HCT116 (cell line): ENCODE measurements around the gene HPS1. TPM values are rescaled to one million over a fixed set of nuclear protein-coding genes. Genes with fewer than 3 reads are reported as not detected.

ENCODE experiments used
- ATAC-seq: fragments of 200-7000 bp; cut with Tn5 transposase; 2 replicates; pipeline ENCODE4 v1.9.1; 2020; ENCODE audit warnings: mild to moderate bottlenecking, moderate library complexity
- BruUV-seq: library from RNA; stranded (reverse); fragments of 400-500 nt; replicated peaks from 2 replicates; lab custom pipeline; 2021; lab: Mats Ljungman, UMichigan
- CTCF ChIA-PET: fragments of 300-600 bp; sonication (Branson Sonifier 250); formaldehyde crosslinking; loops from one replicate; lab custom pipeline; 2021; ENCODE audit warnings: antibody characterized with exemption; lab: Charles Lee
- POLR2A ChIA-PET: fragments of 300-600, 350-600 bp; sonication (Branson Sonifier 250); formaldehyde crosslinking; loops from one replicate; lab custom pipeline; 2021; ENCODE audit warnings: antibody characterized with exemption; lab: Charles Lee
- RAD21 ChIA-PET, 2 experiments: fragments of 300-600 bp; sonication (Branson Sonifier 250); formaldehyde crosslinking; loops; one replicate each; lab custom pipeline; 2023; ENCODE audit warnings: low total read pairs in 2 of 2; ENCODE audit not compliant: uncharacterized antibody in 2 of 2, unreplicated experiment in 2 of 2, low non-redundant PET in 1 of 2; lab: Charles Lee
- DNase-seq: peaks from one replicate; pipeline ENCODE4 v3.0.0-alpha.2; 2010; ENCODE audit warnings: low read depth, low spot score
- H2AFZ ChIP-seq: fragments of 200-600 bp; shearing (Covaris generic), sonication (generic); 2 replicates; pipeline ENCODE4 v1.6.1; 2017; ENCODE audit warnings: low read depth, mixed run types, mixed read lengths, antibody characterized with exemption, low read length; ENCODE audit not compliant: poor library complexity, severe bottlenecking
- H3K27ac ChIP-seq: 2 replicates; pipeline ENCODE4 v1.5.1; 2012; ENCODE audit warnings: low read depth, low read length
- H3K27me3 ChIP-seq: fragments of 200-600 bp; sonication (generic); 2 replicates; pipeline ENCODE4 v1.6.1; 2016; ENCODE audit warnings: mixed run types, low read length, mixed read lengths; ENCODE audit not compliant: insufficient read depth
- H3K36me3 ChIP-seq, 2 experiments: fragments of 200-500 bp in 1 of 2; fragments of 200-600 bp in 1 of 2; sonication (Bioruptor generic) in 1 of 2; sonication (generic) in 1 of 2; 2 replicates each; pipeline versions ENCODE4 v1.5.1 to v1.6.1; 2014 to 2016; ENCODE audit warnings: low read length in 2 of 2, inconsistent platforms in 1 of 2, mixed read lengths in 1 of 2, mixed run types in 1 of 2; ENCODE audit not compliant: insufficient read depth in 2 of 2, control insufficient read depth in 1 of 2
- H3K4me1 ChIP-seq, 2 experiments: fragments of 200-600 bp in 1 of 2; sonication (generic) in 1 of 2; 2 replicates each; pipeline versions ENCODE4 v1.5.1 to v1.6.1; 2012 to 2017; ENCODE audit warnings: low read length in 2 of 2, inconsistent platforms in 1 of 2, mild to moderate bottlenecking in 1 of 2, mixed read lengths in 1 of 2, mixed run types in 1 of 2, moderate library complexity in 1 of 2; ENCODE audit not compliant: insufficient read depth in 2 of 2, control insufficient read depth in 1 of 2
- H3K4me2 ChIP-seq: fragments of 200-600 bp; sonication (generic); 2 replicates; pipeline ENCODE4 v1.6.1; 2017; ENCODE audit warnings: mixed run types, low read length, mixed read lengths
- H3K4me3 ChIP-seq, 2 experiments: fragments of 200-600 bp in 1 of 2; sonication (generic) in 1 of 2; replicated peaks in 1 of 2; 2 replicates each; pipeline ENCODE4 v1.5.1; 2011 to 2016; ENCODE audit warnings: low read length in 2 of 2, control low read depth in 1 of 2, low read depth in 1 of 2, mild to moderate bottlenecking in 1 of 2, mixed read lengths in 1 of 2, mixed run types in 1 of 2
- H3K79me2 ChIP-seq: fragments of 200-600 bp; sonication (generic); 2 replicates; pipeline ENCODE4 v1.6.1; 2017; ENCODE audit warnings: mild to moderate bottlenecking, mixed run types, low read length, moderate library complexity, mixed read lengths; ENCODE audit not compliant: insufficient read depth
- H3K9ac ChIP-seq: fragments of 200-600 bp; sonication (generic); 2 replicates; pipeline ENCODE4 v1.6.1; 2016; ENCODE audit warnings: low read length, mixed read lengths
- H3K9me2 ChIP-seq: fragments of 200-600 bp; sonication (generic), shearing (Covaris generic); 2 replicates; pipeline ENCODE4 v1.6.1; 2017; ENCODE audit warnings: mixed run types, mild to moderate bottlenecking, moderate library complexity; ENCODE audit not compliant: insufficient read depth
- H3K9me3 ChIP-seq, 2 experiments: fragments of 200-500 bp in 1 of 2; fragments of 200-600 bp in 1 of 2; sonication (Bioruptor generic) in 1 of 2; sonication (generic) in 1 of 2; 2 replicates each; pipeline ENCODE4 v1.6.1; 2014 to 2017; ENCODE audit warnings: low read length in 2 of 2, mixed read lengths in 2 of 2, inconsistent platforms in 1 of 2, low read depth in 1 of 2, mild to moderate bottlenecking in 1 of 2, mixed run types in 1 of 2, moderate library complexity in 1 of 2; ENCODE audit not compliant: control insufficient read depth in 1 of 2, insufficient read depth in 1 of 2
- H4K20me1 ChIP-seq: fragments of 200-600 bp; sonication (generic), shearing (Covaris generic); 2 replicates; pipeline ENCODE4 v1.6.1; 2017; ENCODE audit warnings: mixed run types, mild to moderate bottlenecking, moderate library complexity; ENCODE audit not compliant: insufficient read depth
- ATF3 ChIP-seq: IDR thresholded peaks from 2 replicates; pipeline ENCODE4 v1.6.1; 2012
- CBX3 ChIP-seq: IDR thresholded peaks from 2 replicates; pipeline ENCODE4 v1.6.1; 2012; ENCODE audit warnings: low read depth
- CEBPB ChIP-seq: IDR thresholded peaks from 2 replicates; pipeline ENCODE4 v1.6.1; 2012; ENCODE audit warnings: low read depth
- ELF1 ChIP-seq: IDR thresholded peaks from 2 replicates; pipeline ENCODE4 v1.6.1; 2012; ENCODE audit warnings: low read depth, borderline replicate concordance
- EZH2 ChIP-seq: fragments of 200-600 bp; sonication (generic); IDR thresholded peaks from 2 replicates; pipeline ENCODE4 v1.6.1; 2017; ENCODE audit warnings: antibody characterized with exemption, mixed run types
- EZH2phosphoT487 ChIP-seq: fragments of 200-600 bp; IDR thresholded peaks from 2 replicates; pipeline ENCODE4 v1.6.1; 2018; ENCODE audit warnings: antibody characterized with exemption, borderline replicate concordance
- FOSL1 ChIP-seq: IDR thresholded peaks from 2 replicates; pipeline ENCODE4 v1.6.1; 2012; ENCODE audit warnings: low read depth
- JUND ChIP-seq: IDR thresholded peaks from 2 replicates; pipeline ENCODE4 v1.6.1; 2012
- POLR2A ChIP-seq: IDR thresholded peaks from 2 replicates; pipeline ENCODE4 v1.7.0; 2011; ENCODE audit warnings: borderline replicate concordance; ENCODE audit not compliant: insufficient read depth, insufficient read length; ENCODE audit errors: extremely low read depth
- POLR2AphosphoS5 ChIP-seq: IDR thresholded peaks from 2 replicates; pipeline ENCODE4 v1.6.1; 2011; ENCODE audit warnings: mild to moderate bottlenecking, low read depth, low read length, moderate library complexity
- RAD21 ChIP-seq: IDR thresholded peaks from 2 replicates; pipeline ENCODE4 v1.6.1; 2012; ENCODE audit warnings: low read depth, mild to moderate bottlenecking
- REST ChIP-seq: IDR thresholded peaks from 2 replicates; pipeline ENCODE4 v1.6.1; 2012; ENCODE audit warnings: low read depth
- SIN3A ChIP-seq: IDR thresholded peaks from 2 replicates; pipeline ENCODE4 v1.6.1; 2012; ENCODE audit warnings: low read depth
- TCF7L2 ChIP-seq: IDR thresholded peaks from 2 replicates; pipeline ENCODE4 v1.7.0; 2011; ENCODE audit warnings: borderline replicate concordance, inconsistent platforms; ENCODE audit not compliant: insufficient read depth, insufficient read length; ENCODE audit errors: extremely low read depth
- ZFX ChIP-seq: fragments of 450-650 bp; IDR thresholded peaks from 2 replicates; pipeline ENCODE4 v1.6.1; 2017
- intact Hi-C: fragments of 100-400 bp; cut with micrococcal nuclease; formaldehyde crosslinking; loops from 2 replicates; pipeline ENCODE4 v1.10.0; 2022
- total RNA-seq: library from RNA; stranded (reverse); gene quantifications from one replicate; pipeline ENCODE4 v1.2.1, GENCODE V29; 2021; ENCODE audit not compliant: unreplicated experiment
- TF ChIP-seq, protein P1 (sequence below), 3 experiments: fragments of 200-600 bp in 1 of 3; sonication (generic) in 1 of 3; IDR thresholded peaks in 2 of 3; conservative IDR thresholded peaks in 1 of 3; 2 replicates each; pipeline ENCODE4 v1.5.1; 2012 to 2017; ENCODE audit warnings: low read depth in 2 of 3, low read length in 2 of 3, antibody characterized with exemption in 1 of 3, borderline replicate concordance in 1 of 3, control low read depth in 1 of 3, mild to moderate bottlenecking in 1 of 3, mixed read lengths in 1 of 3, mixed run types in 1 of 3, moderate library complexity in 1 of 3; ENCODE audit not compliant: insufficient read depth in 1 of 3
- TF ChIP-seq, protein P2 (sequence below): IDR thresholded peaks from 2 replicates; pipeline ENCODE4 v1.6.1; 2011; ENCODE audit warnings: mild to moderate bottlenecking, low read length, moderate library complexity; ENCODE audit not compliant: insufficient replicate concordance; ENCODE audit errors: extremely low read depth
- TF ChIP-seq, protein P3 (sequence below): IDR thresholded peaks from 2 replicates; pipeline ENCODE4 v1.6.1; 2012

The HPS1 gene
- total RNA-seq, 1 experiment from 2014 or later = 64.3 TPM

DNA sequence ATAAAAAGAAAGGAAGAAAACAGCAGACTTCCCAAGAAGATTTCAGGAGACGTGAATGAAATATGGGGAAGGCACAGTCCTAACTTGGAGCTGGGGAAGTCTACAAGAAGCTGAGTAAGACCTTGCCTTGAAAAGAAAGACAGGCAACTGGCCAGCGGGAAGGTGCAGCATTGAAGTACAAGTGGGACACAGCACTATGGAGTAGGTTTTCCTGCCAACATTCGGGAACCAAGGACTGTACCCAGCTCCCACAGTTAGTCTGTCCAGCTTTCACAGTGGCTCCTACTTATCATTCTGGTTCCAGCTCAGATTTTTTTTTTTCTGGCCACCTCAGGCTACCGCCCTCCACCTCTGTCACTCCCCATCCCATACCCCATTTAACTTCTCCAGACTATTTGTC, 10.0 kb downstream of the HPS1 start:
- 0 out of 2 replicates have a peak, but pooled peaks cover 3% of the 10 kb centered on the region for H4K20me1 ChIP-seq
- H3K36me3 ChIP-seq = peaks cover 27 to 37% of the 10 kb centered on the region in 2 experiments; a peak in 3 of 4 replicates
- no peaks in the 10 kb centered on the region for H3K9me2 ChIP-seq
- H3K27me3 ChIP-seq = no peaks in the 10 kb centered on the region
- TF ChIP-seq, protein P1, sequence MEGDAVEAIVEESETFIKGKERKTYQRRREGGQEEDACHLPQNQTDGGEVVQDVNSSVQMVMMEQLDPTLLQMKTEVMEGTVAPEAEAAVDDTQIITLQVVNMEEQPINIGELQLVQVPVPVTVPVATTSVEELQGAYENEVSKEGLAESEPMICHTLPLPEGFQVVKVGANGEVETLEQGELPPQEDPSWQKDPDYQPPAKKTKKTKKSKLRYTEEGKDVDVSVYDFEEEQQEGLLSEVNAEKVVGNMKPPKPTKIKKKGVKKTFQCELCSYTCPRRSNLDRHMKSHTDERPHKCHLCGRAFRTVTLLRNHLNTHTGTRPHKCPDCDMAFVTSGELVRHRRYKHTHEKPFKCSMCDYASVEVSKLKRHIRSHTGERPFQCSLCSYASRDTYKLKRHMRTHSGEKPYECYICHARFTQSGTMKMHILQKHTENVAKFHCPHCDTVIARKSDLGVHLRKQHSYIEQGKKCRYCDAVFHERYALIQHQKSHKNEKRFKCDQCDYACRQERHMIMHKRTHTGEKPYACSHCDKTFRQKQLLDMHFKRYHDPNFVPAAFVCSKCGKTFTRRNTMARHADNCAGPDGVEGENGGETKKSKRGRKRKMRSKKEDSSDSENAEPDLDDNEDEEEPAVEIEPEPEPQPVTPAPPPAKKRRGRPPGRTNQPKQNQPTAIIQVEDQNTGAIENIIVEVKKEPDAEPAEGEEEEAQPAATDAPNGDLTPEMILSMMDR (IDR thresholded peaks at IDR 0.05 in 2 of 3, conservative IDR thresholded peaks at IDR 0.05 in 1 of 3; ENCODE audit: borderline replicate concordance in 1 of 3, insufficient read depth in 1 of 3, low read depth in 2 of 3, low read length in 2 of 3) = no peak
- TF ChIP-seq, protein P2, sequence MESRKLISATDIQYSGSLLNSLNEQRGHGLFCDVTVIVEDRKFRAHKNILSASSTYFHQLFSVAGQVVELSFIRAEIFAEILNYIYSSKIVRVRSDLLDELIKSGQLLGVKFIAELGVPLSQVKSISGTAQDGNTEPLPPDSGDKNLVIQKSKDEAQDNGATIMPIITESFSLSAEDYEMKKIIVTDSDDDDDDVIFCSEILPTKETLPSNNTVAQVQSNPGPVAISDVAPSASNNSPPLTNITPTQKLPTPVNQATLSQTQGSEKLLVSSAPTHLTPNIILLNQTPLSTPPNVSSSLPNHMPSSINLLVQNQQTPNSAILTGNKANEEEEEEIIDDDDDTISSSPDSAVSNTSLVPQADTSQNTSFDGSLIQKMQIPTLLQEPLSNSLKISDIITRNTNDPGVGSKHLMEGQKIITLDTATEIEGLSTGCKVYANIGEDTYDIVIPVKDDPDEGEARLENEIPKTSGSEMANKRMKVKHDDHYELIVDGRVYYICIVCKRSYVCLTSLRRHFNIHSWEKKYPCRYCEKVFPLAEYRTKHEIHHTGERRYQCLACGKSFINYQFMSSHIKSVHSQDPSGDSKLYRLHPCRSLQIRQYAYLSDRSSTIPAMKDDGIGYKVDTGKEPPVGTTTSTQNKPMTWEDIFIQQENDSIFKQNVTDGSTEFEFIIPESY = no peak
- TF ChIP-seq REST (no peak), EZH2 (no peak), ELF1 (no peak), FOSL1 (no peak), EZH2phosphoT487 (no peak), POLR2AphosphoS5 (no peak), CEBPB (no peak), JUND (no peak), ZFX (no peak), ATF3 (no peak), CBX3 (no peak), POLR2A (no peak), RAD21 (no peak), SIN3A (no peak), TCF7L2 (no peak)
- TF ChIP-seq, protein P3, sequence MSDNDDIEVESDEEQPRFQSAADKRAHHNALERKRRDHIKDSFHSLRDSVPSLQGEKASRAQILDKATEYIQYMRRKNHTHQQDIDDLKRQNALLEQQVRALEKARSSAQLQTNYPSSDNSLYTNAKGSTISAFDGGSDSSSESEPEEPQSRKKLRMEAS = no peak
- TF ChIP-seq, all 23 proteins: peak for 0
- Histone ChIP-seq H3K9ac (no peak overlapping the region), H3K4me3 (no peak overlapping the region), H3K79me2 (peaks cover 7% of the 10 kb centered on the region; the same call in 1 of the 2 replicates), H2AFZ (no peak overlapping the region), H3K9me3 (no peaks in the 10 kb centered on the region), H3K4me2 (no peak overlapping the region), H3K27ac (no peak overlapping the region), H3K4me1 (peaks cover 0 to 12% of the 10 kb centered on the region in 2 experiments; a peak in 3 of 4 replicates)
- ChIA-PET POLR2A (no interaction called here), RAD21 (no interaction called here), CTCF (interaction anchor here (3.8 kb wide), 1 partner anchor 11 kb away, joined by 22 read pairs; no protein-coding TSS in a partner anchor)
- DNase-seq = no peak
- ATAC-seq = no peak
- intact Hi-C loops = no loop called here
- BruUV-seq = no TSS peak
